Measurements from ENCODE around the gene CNTN1. TPM values are rescaled to one million over a fixed set of nuclear protein-coding genes. Genes with fewer than 3 reads are reported as not detected.

CNTN1 gene
- total and polyA plus RNA-seq, 10 donors = 0.50 to 12.3 (median 5.8) TPM

- no peak overlapping the region for H3K4me3 ChIP-seq
- 60 to 82% (median 75%) methylated on average over 8 of the region's 8 CpGs for WGBS, 5 donors
- no peak overlapping the region for H3K27ac ChIP-seq
- DNase-seq = no peak
- peaks cover 0 to 15% (median 3%) of the 10 kb centered on the region in 6 donors for H3K4me1 ChIP-seq
- no peak for TF ChIP-seq POLR2AphosphoS5 (IDR thresholded peaks at IDR 0.05)
- no peak for TF ChIP-seq CTCF (IDR thresholded peaks at IDR 0.05 in 8 of 11, conservative IDR thresholded peaks at IDR 0.05 in 3 of 11)
- TF ChIP-seq POLR2A (IDR thresholded peaks at IDR 0.05) = no peak
- peaks cover 0 to 25% (median 14%) of the 10 kb centered on the region in 7 donors for H3K27me3 ChIP-seq (replicated peaks in 1 of 7)
- intact Hi-C loops (cut with DNase I; ENCODE audit: low total_unique reads) = no loop called here
- no peaks in the 10 kb centered on the region for H3K36me3 ChIP-seq
- H3K9me3 ChIP-seq = no peaks in the 10 kb centered on the region
These were observed 4.0 kb upstream of the CNTN1 start for GRCh38 chr12:40688085-40688725.

- H3K4me1 ChIP-seq = peaks cover 0 to 15% (median 3%) of the 10 kb centered on the region in 6 donors
- no peak for DNase-seq
- H3K4me3 ChIP-seq = no peak overlapping the region
- TF ChIP-seq POLR2AphosphoS5 (IDR thresholded peaks at IDR 0.05) (no peak), POLR2A (IDR thresholded peaks at IDR 0.05) (no peak), CTCF (IDR thresholded peaks at IDR 0.05 in 8 of 11, conservative IDR thresholded peaks at IDR 0.05 in 3 of 11) (no peak)
- H3K36me3 ChIP-seq = no peaks in the 10 kb centered on the region
- H3K9me3 ChIP-seq = no peaks in the 10 kb centered on the region
- no peak overlapping the region for H3K27ac ChIP-seq
- peaks cover 0 to 37% (median 20%) of the 10 kb centered on the region in 7 donors for H3K27me3 ChIP-seq (replicated peaks in 1 of 7)
- intact Hi-C loops (cut with DNase I; ENCODE audit: low total_unique reads) = no loop called here
- 75 to 90% (median 81%) methylated on average over 2 of the region's 2 CpGs for WGBS, 5 donors
These were observed 2.7 kb upstream of the CNTN1 start for GRCh38 chr12:40689576-40689975.

GRCh38 chr12:40692765-40693206 is 547 bp downstream of the CNTN1 start:
- Histone ChIP-seq H3K4me1 (peaks cover 0 to 15% (median 3%) of the 10 kb centered on the region in 6 donors), H3K27ac (no peak overlapping the region), H3K36me3 (no peaks in the 10 kb centered on the region), H3K4me3 (peak overlapping the region; percentile 24 to 69 (median 40)), H3K27me3 (replicated peaks in 1 of 7) (peaks cover 0 to 44% (median 20%) of the 10 kb centered on the region in 7 donors), H3K9me3 (no peaks in the 10 kb centered on the region)
- DNase-seq = peak; percentile 63
- intact Hi-C loops (cut with DNase I; ENCODE audit: low total_unique reads) = no loop called here
- no peak for TF ChIP-seq CTCF (IDR thresholded peaks at IDR 0.05 in 8 of 11, conservative IDR thresholded peaks at IDR 0.05 in 3 of 11)
- no peak for TF ChIP-seq POLR2AphosphoS5 (IDR thresholded peaks at IDR 0.05)
- no peak for TF ChIP-seq POLR2A (IDR thresholded peaks at IDR 0.05)
- WGBS, 5 donors = 2 to 8% (median 3%) methylated on average over 20 to 33 of the region's 33 CpGs

- peaks cover 0 to 44% (median 20%) of the 10 kb centered on the region in 7 donors for H3K27me3 ChIP-seq (replicated peaks in 1 of 7)
- no peak for TF ChIP-seq CTCF (IDR thresholded peaks at IDR 0.05 in 8 of 11, conservative IDR thresholded peaks at IDR 0.05 in 3 of 11)
- TF ChIP-seq POLR2AphosphoS5 (IDR thresholded peaks at IDR 0.05) = no peak
- no peak for TF ChIP-seq POLR2A (IDR thresholded peaks at IDR 0.05)
- intact Hi-C loops (cut with DNase I; ENCODE audit: low total_unique reads) = no loop called here
- H3K36me3 ChIP-seq = no peaks in the 10 kb centered on the region
- no peak for DNase-seq
- H3K4me3 ChIP-seq = peak overlapping the region; percentile 24 to 69 (median 40)
- H3K4me1 ChIP-seq = peaks cover 0 to 15% (median 3%) of the 10 kb centered on the region in 6 donors
- H3K27ac ChIP-seq = no peak overlapping the region
- 9 to 16% (median 11%) methylated on average over 19 to 24 of the region's 24 CpGs for WGBS, 5 donors
- H3K9me3 ChIP-seq = no peaks in the 10 kb centered on the region
These were observed 1.1 kb downstream of the CNTN1 start for GRCh38 chr12:40693207-40693821.
